ENCODE measurements around the gene ZNF385D. TPM values are rescaled to one million over a fixed set of nuclear protein-coding genes. Genes with fewer than 3 reads are reported as not detected.

The ZNF385D gene
- total RNA-seq, 1 experiment from 2014 or later = 0.28 TPM

DNA sequence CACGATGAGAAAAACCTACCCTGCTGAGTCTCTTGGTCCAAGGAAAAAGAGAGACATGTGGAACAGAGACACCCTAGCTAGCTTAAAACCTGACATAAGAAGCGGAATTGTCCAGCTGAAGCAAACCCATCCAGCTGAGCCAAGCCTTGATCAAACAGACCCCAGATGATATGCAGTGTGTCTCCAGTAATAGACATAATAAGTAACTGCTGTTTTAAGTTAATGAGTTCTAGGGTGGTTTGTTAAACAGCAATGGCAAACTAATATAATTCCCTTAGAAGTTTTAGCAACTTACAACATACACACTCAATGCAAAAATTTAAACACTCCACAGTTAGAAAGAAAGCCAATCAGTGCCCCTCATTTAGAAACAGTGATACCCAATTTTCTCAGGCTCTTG is 26.8 kb upstream of the ZNF385D start:
- H3K27me3 ChIP-seq (ENCODE audit: insufficient read depth, low read depth) = no peaks in the 10 kb centered on the region
- no peaks in the 10 kb centered on the region for H3K4me1 ChIP-seq (replicated peaks; ENCODE audit: insufficient read depth)
- H2AFZ ChIP-seq = no peak overlapping the region
- no peaks in the 10 kb centered on the region for H4K20me1 ChIP-seq (ENCODE audit: insufficient read depth)
- H3K9me3 ChIP-seq (ENCODE audit: insufficient read depth, low read depth) = no peaks in the 10 kb centered on the region
- no peaks in the 10 kb centered on the region for H3K36me3 ChIP-seq (ENCODE audit: low read depth)
- no peaks in the 10 kb centered on the region for H3K79me2 ChIP-seq (ENCODE audit: low read depth)
- H3K4me2 ChIP-seq = no peak overlapping the region
- no peaks in the 10 kb centered on the region for H3F3A ChIP-seq (ENCODE audit: insufficient read depth, low read depth)
- DNase-seq = no peak
- BruUV-seq (replicated peaks) = no TSS peak
- H3K27ac ChIP-seq = no peak overlapping the region
- intact Hi-C loops (cut with micrococcal nuclease; ENCODE audit: unreplicated experiment) = no loop called here
- H3K4me3 ChIP-seq = no peak overlapping the region
- no peaks in the 10 kb centered on the region for H3K9me2 ChIP-seq (ENCODE audit: insufficient read depth)
- ChIA-PET POLR2A (ENCODE audit: unreplicated experiment) (no interaction called here), CTCF (no interaction called here)
- TF ChIP-seq CTCF (conservative IDR thresholded peaks at IDR 0.05) (no peak), EZH2 (IDR thresholded peaks at IDR 0.05; ENCODE audit: low read depth) (no peak)

DNA sequence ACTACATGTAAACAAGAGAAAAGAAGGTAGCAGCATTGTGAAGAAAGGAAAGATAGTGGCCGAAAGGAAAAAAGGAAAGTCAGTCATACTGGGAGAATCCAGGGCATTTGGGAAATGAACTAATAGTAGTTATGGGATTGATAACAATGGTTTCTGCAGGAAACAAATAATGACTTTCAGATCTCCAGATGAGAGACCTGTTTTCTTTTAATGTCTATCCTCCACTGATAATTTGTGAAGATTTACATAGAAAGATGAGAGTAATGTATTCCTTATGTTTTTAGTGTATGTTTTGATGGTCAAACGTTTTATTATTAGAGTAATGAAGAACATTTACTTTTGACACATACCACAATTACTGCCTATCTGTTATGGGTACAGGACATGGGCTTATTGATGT is 15.0 kb upstream of the ZNF385D start:
- H3K79me2 ChIP-seq (ENCODE audit: low read depth) = no peaks in the 10 kb centered on the region
- no peak for DNase-seq
- no peak overlapping the region for H3K27ac ChIP-seq
- H3K9me2 ChIP-seq (ENCODE audit: insufficient read depth) = no peaks in the 10 kb centered on the region
- H3K4me1 ChIP-seq (replicated peaks; ENCODE audit: insufficient read depth) = no peaks in the 10 kb centered on the region
- no peaks in the 10 kb centered on the region for H3K36me3 ChIP-seq (ENCODE audit: low read depth)
- no peak overlapping the region for H3K4me3 ChIP-seq
- no peak overlapping the region for H2AFZ ChIP-seq
- H3K9me3 ChIP-seq (ENCODE audit: insufficient read depth, low read depth) = no peaks in the 10 kb centered on the region
- no TSS peak for BruUV-seq (replicated peaks)
- ChIA-PET CTCF (no interaction called here), POLR2A (ENCODE audit: unreplicated experiment) (no interaction called here)
- intact Hi-C loops (cut with micrococcal nuclease; ENCODE audit: unreplicated experiment) = no loop called here
- H3K4me2 ChIP-seq = no peak overlapping the region
- no peaks in the 10 kb centered on the region for H4K20me1 ChIP-seq (ENCODE audit: insufficient read depth)
- no peaks in the 10 kb centered on the region for H3F3A ChIP-seq (ENCODE audit: insufficient read depth, low read depth)
- TF ChIP-seq CTCF (conservative IDR thresholded peaks at IDR 0.05) = no peak
- no peak for TF ChIP-seq EZH2 (IDR thresholded peaks at IDR 0.05; ENCODE audit: low read depth)
- H3K27me3 ChIP-seq (ENCODE audit: insufficient read depth, low read depth) = no peaks in the 10 kb centered on the region

DNA sequence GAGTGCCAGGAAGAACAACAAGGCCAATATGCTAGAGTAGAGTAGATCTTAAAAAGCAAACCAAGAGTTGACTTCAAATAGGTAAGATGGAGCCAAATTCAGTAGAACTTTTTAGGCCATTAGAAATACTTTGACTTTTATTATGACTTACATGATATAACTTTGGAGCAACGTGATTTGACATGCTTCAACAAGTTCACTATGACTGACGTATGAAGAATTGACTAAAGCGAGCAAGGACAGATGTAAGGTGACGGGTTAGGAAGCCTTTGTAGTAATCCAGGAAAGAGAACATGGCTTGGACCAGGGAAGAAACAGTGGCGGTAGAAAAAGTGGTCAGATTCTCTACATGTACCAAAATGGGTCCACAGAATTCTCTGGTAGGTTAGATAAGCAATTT is 4.9 kb upstream of the ZNF385D start:
- intact Hi-C loops (cut with micrococcal nuclease; ENCODE audit: unreplicated experiment) = no loop called here
- no peaks in the 10 kb centered on the region for H4K20me1 ChIP-seq (ENCODE audit: insufficient read depth)

More for the DNA sequence above, 4.9 kb upstream of the ZNF385D start:
- H3K79me2 ChIP-seq (ENCODE audit: low read depth) = no peaks in the 10 kb centered on the region
- no peak overlapping the region for H2AFZ ChIP-seq
- ChIA-PET CTCF (no interaction called here), POLR2A (ENCODE audit: unreplicated experiment) (no interaction called here)
- no peaks in the 10 kb centered on the region for H3K9me3 ChIP-seq (ENCODE audit: insufficient read depth, low read depth)
- no peak for DNase-seq
- H3K4me1 ChIP-seq (replicated peaks; ENCODE audit: insufficient read depth) = no peaks in the 10 kb centered on the region
- no peaks in the 10 kb centered on the region for H3K27me3 ChIP-seq (ENCODE audit: insufficient read depth, low read depth)
- H3K36me3 ChIP-seq (ENCODE audit: low read depth) = no peaks in the 10 kb centered on the region
- H3K4me2 ChIP-seq = no peak overlapping the region
- no peaks in the 10 kb centered on the region for H3K9me2 ChIP-seq (ENCODE audit: insufficient read depth)
- H3K4me3 ChIP-seq = no peak overlapping the region
- H3K27ac ChIP-seq = no peak overlapping the region
- H3F3A ChIP-seq (ENCODE audit: insufficient read depth, low read depth) = no peaks in the 10 kb centered on the region
- BruUV-seq (replicated peaks) = no TSS peak
- TF ChIP-seq CTCF (conservative IDR thresholded peaks at IDR 0.05) (no peak), EZH2 (IDR thresholded peaks at IDR 0.05; ENCODE audit: low read depth) (no peak)

All from PC-9 (cell line).